Measurements from ENCODE around the gene TBXAS1.

The TBXAS1 gene

GRCh38 chr7:139968931-139969330 lies 139.9 kb downstream of the TBXAS1 start:
- no peak overlapping the region for H3K4me3 ChIP-seq (ENCODE audit: low read depth, low read length)
- no peak for TF ChIP-seq CTCF (IDR thresholded peaks at IDR 0.05; ENCODE audit: low read depth, low read length)

GRCh38 chr7:139972029-139972428 lies 143.0 kb downstream of the TBXAS1 start:
- TF ChIP-seq CTCF (IDR thresholded peaks at IDR 0.05; ENCODE audit: low read depth, low read length): no peak
- H3K4me3 ChIP-seq (ENCODE audit: low read depth, low read length): no peak overlapping the region

- H3K4me3 ChIP-seq (ENCODE audit: low read depth, low read length): no peak overlapping the region
- TF ChIP-seq CTCF (IDR thresholded peaks at IDR 0.05; ENCODE audit: low read depth, low read length): no peak
Observed at GRCh38 chr7:139973101-139974050, 144.3 kb downstream of the TBXAS1 start.

GRCh38 chr7:139974179-139974811 lies 145.2 kb downstream of the TBXAS1 start:
- no peak for TF ChIP-seq CTCF (IDR thresholded peaks at IDR 0.05; ENCODE audit: low read depth, low read length)
- no peak overlapping the region for H3K4me3 ChIP-seq (ENCODE audit: low read depth, low read length)

- no peak overlapping the region for H3K4me3 ChIP-seq (ENCODE audit: low read depth, low read length)
- TF ChIP-seq CTCF (IDR thresholded peaks at IDR 0.05; ENCODE audit: low read depth, low read length): no peak
Observed at GRCh38 chr7:139976055-139976837, 147.2 kb downstream of the TBXAS1 start.

- TF ChIP-seq CTCF (IDR thresholded peaks at IDR 0.05; ENCODE audit: low read depth, low read length): no peak
- H3K4me3 ChIP-seq (ENCODE audit: low read depth, low read length): no peak overlapping the region
Observed at GRCh38 chr7:139976838-139977656, 148.0 kb downstream of the TBXAS1 start.

All from WI38 (cell line).